ENCODE results near the gene CAMKV. TPM values are rescaled to one million over a fixed set of nuclear protein-coding genes. Genes with fewer than 3 reads are reported as not detected.

CAMKV gene

Small RNAs within 50 kb of the gene (small RNA-seq; reads per million reads assigned to genes)
- not detected for gene RN7SL217P
